Glutamatergic neuron (in vitro differentiated cells): ENCODE measurements around the gene SBK1. TPM values are rescaled to one million over a fixed set of nuclear protein-coding genes. Genes with fewer than 3 reads are reported as not detected.
"Not testable (repeated sequence)": the region's sequence is repeated elsewhere in the genome, so short reads cannot be mapped to it uniquely, and the experiment has no call there.

Experiments
- DNase-seq: peaks from one replicate; pipeline ENCODE4 v3.0.0; 2022
- H3K27ac Mint-ChIP-seq: one replicate; pipeline ENCODE4 v1.8.0; 2020; ENCODE audit warnings: mild to moderate bottlenecking, mixed read lengths, inconsistent platforms; ENCODE audit not compliant: unreplicated experiment
- H3K27me3 Mint-ChIP-seq: one replicate; pipeline ENCODE4 v1.8.0; 2020; ENCODE audit warnings: mild to moderate bottlenecking, moderate library complexity, mixed read lengths, inconsistent platforms; ENCODE audit not compliant: unreplicated experiment
- H3K36me3 Mint-ChIP-seq: one replicate; pipeline ENCODE4 v1.8.0; 2020; ENCODE audit warnings: mild to moderate bottlenecking, mixed read lengths, inconsistent platforms; ENCODE audit not compliant: unreplicated experiment
- H3K4me1 Mint-ChIP-seq: one replicate; pipeline ENCODE4 v1.8.0; 2020; ENCODE audit warnings: mild to moderate bottlenecking, low read depth, mixed read lengths, inconsistent platforms; ENCODE audit not compliant: unreplicated experiment
- H3K4me3 Mint-ChIP-seq: one replicate; pipeline ENCODE4 v1.8.0; 2020; ENCODE audit warnings: mild to moderate bottlenecking, mixed read lengths, inconsistent platforms; ENCODE audit not compliant: unreplicated experiment
- H3K9me3 Mint-ChIP-seq: one replicate; pipeline ENCODE4 v1.8.0; 2020; ENCODE audit warnings: mild to moderate bottlenecking, moderate library complexity, mixed read lengths, inconsistent platforms; ENCODE audit not compliant: unreplicated experiment
- CTCF ChIP-seq: fragments of 200-600 bp; sonication (generic); IDR thresholded peaks from one replicate; pipeline ENCODE4 v1.5.0; 2021; ENCODE audit not compliant: partially characterized antibody, unreplicated experiment
- long read RNA-seq: library from polyadenylated mRNA; unstranded; transcript quantifications from one replicate; pipeline ENCODE4 v2.0.0, GENCODE V29; 2020; ENCODE audit not compliant: unreplicated experiment
- total RNA-seq: library from RNA; stranded (reverse); fragmentation: NEBNext Ultra II Directional; extraction: Animal tissue kit (Norgen Biotek cat#: 25700); gene quantifications from one replicate; pipeline ENCODE4 v1.2.1, GENCODE V29; 2021; ENCODE audit not compliant: unreplicated experiment

The SBK1 gene
- total RNA-seq: 117 TPM
- long read RNA-seq, partial matches to known transcripts: 0 of 8 reads
- long read RNA-seq, other reads (novel, unspliced or antisense): 8 of 8 reads

GRCh38 chr16:28291651-28292626 lies at the start of gene SBK1:
SBK1 (plus strand) TSS chr16:28292525; CDS start chr16:28317392, 24,867 bp downstream.
- peak within 1 kb of the TSS; percentile 100 for H3K4me3 Mint-ChIP-seq
- peaks cover 23% of the 10 kb centered on the region for H3K4me1 Mint-ChIP-seq
- H3K27me3 Mint-ChIP-seq: peaks cover 22% of the 10 kb centered on the region
- peak; percentile 89 for DNase-seq
- no peak for TF ChIP-seq CTCF
- peaks cover 12% of the 10 kb centered on the region for H3K9me3 Mint-ChIP-seq
- no peaks in the 10 kb centered on the region for H3K36me3 Mint-ChIP-seq
- peak within 1 kb of the TSS; percentile 100 for H3K27ac Mint-ChIP-seq

DNA sequence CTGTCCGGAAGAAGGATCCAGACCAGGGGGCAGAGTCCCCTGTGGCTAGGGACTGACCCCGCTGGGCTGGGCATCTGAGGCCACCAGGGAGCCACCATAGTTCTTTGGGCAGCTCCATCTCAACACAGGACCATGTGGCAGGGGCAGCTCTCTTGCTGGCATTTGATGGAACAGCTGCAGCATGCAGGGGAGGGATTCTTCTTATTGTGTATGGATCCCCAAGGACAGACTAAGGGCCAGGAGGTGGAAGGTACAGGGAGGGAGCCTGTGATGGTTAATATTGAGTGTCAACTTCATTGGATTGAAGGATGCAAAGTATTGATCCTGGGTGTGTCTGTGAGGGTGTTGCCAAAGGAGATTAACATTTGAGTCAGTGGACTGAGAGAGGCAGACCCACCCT lies 42.8 kb upstream of the SBK1 start:
- peak; percentile 24 for DNase-seq
- not testable (repeated sequence) for H3K27me3 Mint-ChIP-seq

DNA sequence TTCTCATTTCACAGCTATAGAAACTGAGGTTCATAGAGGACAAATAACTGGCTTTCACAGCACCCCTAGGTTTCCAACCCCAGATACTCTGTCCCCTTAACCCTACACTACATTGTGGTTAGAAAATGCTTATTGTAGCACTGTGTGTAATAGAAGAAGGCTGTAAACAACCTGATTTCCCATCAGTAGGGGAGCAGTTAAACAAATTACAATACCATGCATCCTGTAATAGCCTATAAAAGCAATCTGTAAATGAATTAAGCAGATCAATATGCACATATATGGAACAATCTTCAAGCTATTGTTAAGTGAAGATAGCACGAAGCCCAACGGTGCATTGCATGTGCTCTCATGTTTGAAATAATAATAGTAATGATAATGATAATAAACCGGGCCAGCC lies 41.3 kb upstream of the SBK1 start:
- Mint-ChIP-seq H3K27me3 (peaks cover 4% of the 10 kb centered on the region), H3K36me3 (no peaks in the 10 kb centered on the region), H3K27ac (no peak overlapping the region), H3K4me1 (peaks cover 23% of the 10 kb centered on the region), H3K4me3 (no peak overlapping the region), H3K9me3 (peaks cover 5% of the 10 kb centered on the region)
- TF ChIP-seq CTCF: no peak
- DNase-seq: no peak

More for the DNA sequence above, 42.8 kb upstream of the SBK1 start:
- not testable (repeated sequence) for H3K9me3 Mint-ChIP-seq, H3K36me3 Mint-ChIP-seq
- Mint-ChIP-seq H3K4me3 (peak overlapping the region; percentile 20), H3K4me1 (peaks cover 13% of the 10 kb centered on the region), H3K27ac (peak overlapping the region; percentile 79)

- peaks cover 6% of the 10 kb centered on the region for H3K9me3 Mint-ChIP-seq
- H3K4me1 Mint-ChIP-seq: peaks cover 24% of the 10 kb centered on the region
- no peaks in the 10 kb centered on the region for H3K27me3 Mint-ChIP-seq
- H3K27ac Mint-ChIP-seq: no peak overlapping the region
- H3K4me3 Mint-ChIP-seq: no peak overlapping the region
- no peak for DNase-seq
- H3K36me3 Mint-ChIP-seq: no peaks in the 10 kb centered on the region
- TF ChIP-seq CTCF: no peak
These were observed 38.2 kb upstream of the SBK1 start for GRCh38 chr16:28254158-28254557.

DNA sequence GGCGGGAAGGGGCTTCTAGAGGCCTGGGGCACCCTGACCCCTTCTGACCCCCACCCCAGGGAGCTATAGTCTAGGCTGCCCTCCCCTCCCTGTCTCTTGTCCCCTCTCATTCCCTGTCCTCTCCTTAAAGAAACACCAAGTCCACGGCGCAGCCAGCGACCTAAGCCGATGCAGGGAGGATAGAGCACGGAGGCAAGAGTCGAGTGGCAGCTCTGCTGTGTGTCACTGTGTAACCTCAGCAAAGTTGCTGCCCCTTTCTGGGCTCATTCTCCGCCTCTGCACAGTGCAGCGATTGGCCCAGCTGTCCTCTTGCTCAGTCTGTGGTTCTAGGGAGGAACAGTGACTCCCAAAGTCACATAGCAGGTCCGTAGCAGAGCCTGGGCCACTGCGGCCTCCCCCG lies 36.5 kb upstream of the SBK1 start:
- no peak for TF ChIP-seq CTCF
- DNase-seq: peak; percentile 40
- Mint-ChIP-seq H3K27me3 (peaks cover 4% of the 10 kb centered on the region), H3K9me3 (peaks cover 5% of the 10 kb centered on the region), H3K4me3 (no peak overlapping the region), H3K36me3 (no peaks in the 10 kb centered on the region), H3K27ac (peak overlapping the region; percentile 52), H3K4me1 (peaks cover 18% of the 10 kb centered on the region)
